HG03103 (cell line): Measurements from ENCODE around the gene CLDN18.

Source experiments
- ATAC-seq: cut with Tn5 transposase; IDR thresholded peaks from one replicate; pipeline ENCODE4 v1.9.1; 2021; ENCODE audit warnings: low read depth; ENCODE audit not compliant: unreplicated experiment

Gene CLDN18

GRCh38 chr3:138060792-138061191 is 50.8 kb downstream of the CLDN18 start:
- ATAC-seq: no peak

GRCh38 chr3:138062037-138062436 is 52.1 kb downstream of the CLDN18 start:
- ATAC-seq: no peak

- ATAC-seq: no peak
Observed at GRCh38 chr3:138062626-138063025, 52.7 kb downstream of the CLDN18 start.

- ATAC-seq: no peak
Observed at GRCh38 chr3:138063416-138063815, 53.5 kb downstream of the CLDN18 start.

GRCh38 chr3:138065949-138066348 is 56.0 kb downstream of the CLDN18 start:
- ATAC-seq: no peak

GRCh38 chr3:138066383-138066782 is 56.4 kb downstream of the CLDN18 start:
- ATAC-seq: peak; percentile 64

- no peak for ATAC-seq
Observed at GRCh38 chr3:138066972-138067371, 57.0 kb downstream of the CLDN18 start.

GRCh38 chr3:138068046-138068445 is 58.1 kb downstream of the CLDN18 start:
- no peak for ATAC-seq

- ATAC-seq: peak; percentile 75
Observed at GRCh38 chr3:138068579-138069174, 58.7 kb downstream of the CLDN18 start.

- ATAC-seq: no peak
Observed at GRCh38 chr3:138070006-138070405, 60.0 kb downstream of the CLDN18 start.

- ATAC-seq: no peak
Observed at GRCh38 chr3:138072796-138073195, 62.8 kb downstream of the CLDN18 start.

- ATAC-seq: no peak
Observed at GRCh38 chr3:138078096-138078495, 68.1 kb downstream of the CLDN18 start.

- ATAC-seq: no peak
Observed at GRCh38 chr3:138078901-138079344, 69.0 kb downstream of the CLDN18 start.

GRCh38 chr3:138079901-138080300 is 69.9 kb downstream of the CLDN18 start:
- no peak for ATAC-seq

- ATAC-seq: no peak
Observed at GRCh38 chr3:138081371-138082084, 71.6 kb downstream of the CLDN18 start.

GRCh38 chr3:138082085-138082991 is 72.4 kb downstream of the CLDN18 start:
- no peak for ATAC-seq

GRCh38 chr3:138082992-138083386 is 73.0 kb downstream of the CLDN18 start:
- ATAC-seq: no peak
